ENCODE results near the gene MTF1. TPM values are rescaled to one million over a fixed set of nuclear protein-coding genes. Genes with fewer than 3 reads are reported as not detected.

The MTF1 gene
- total RNA-seq, 1 donor from 2014 or later: 5.9 TPM

- no peak overlapping the region for H3K9ac ChIP-seq
- peaks cover 13% of the 10 kb centered on the region for H4K20me1 ChIP-seq (ENCODE audit: low read depth)
- no peaks in the 10 kb centered on the region for H3K9me3 ChIP-seq (ENCODE audit: low read depth)
- no peaks in the 10 kb centered on the region for H3K4me1 Mint-ChIP-seq
- H3K9me3 Mint-ChIP-seq: no peaks in the 10 kb centered on the region
- H3F3A ChIP-seq (ENCODE audit: low read depth): peaks cover 3% of the 10 kb centered on the region
- peak; percentile 52 for DNase-seq (ENCODE audit: low spot score)
- H3K4me2 ChIP-seq: no peak overlapping the region
- no peaks in the 10 kb centered on the region for H3K4me1 ChIP-seq
- no peak overlapping the region for H3K27ac Mint-ChIP-seq
- peaks cover 30% of the 10 kb centered on the region for H3K36me3 Mint-ChIP-seq
- no peak for TF ChIP-seq EZH2 (IDR thresholded peaks at IDR 0.05)
- TF ChIP-seq CTCF (IDR thresholded peaks at IDR 0.05): peak; percentile 24
- H3K27me3 Mint-ChIP-seq (ENCODE audit: insufficient read depth, low read depth): peaks cover 9% of the 10 kb centered on the region
- H3K27me3 ChIP-seq: no peaks in the 10 kb centered on the region
- no peak overlapping the region for H3K4me3 ChIP-seq
- H3K36me3 ChIP-seq: no peaks in the 10 kb centered on the region
- no peak overlapping the region for H2AFZ ChIP-seq (replicated peaks)
- H3K27ac ChIP-seq: peak overlapping the region; percentile 29
- H3K79me2 ChIP-seq (ENCODE audit: low read depth): no peaks in the 10 kb centered on the region
- H3K4me3 Mint-ChIP-seq: no peak overlapping the region
Measured at GRCh38 chr1:37817481-37817880, 41.9 kb downstream of the MTF1 start.

GRCh38 chr1:37814252-37814651 is 45.1 kb downstream of the MTF1 start:
- Histone ChIP-seq H3K9ac (no peak overlapping the region), H3K79me2 (ENCODE audit: low read depth) (peaks cover 17% of the 10 kb centered on the region), H3K9me3 (ENCODE audit: low read depth) (no peaks in the 10 kb centered on the region), H2AFZ (replicated peaks) (no peak overlapping the region), H3K4me1 (peaks cover 5% of the 10 kb centered on the region), H3K36me3 (peaks cover 3% of the 10 kb centered on the region), H3K4me3 (no peak overlapping the region), H3K27me3 (no peaks in the 10 kb centered on the region), H4K20me1 (ENCODE audit: low read depth) (peaks cover 33% of the 10 kb centered on the region), H3K27ac (no peak overlapping the region), H3F3A (ENCODE audit: low read depth) (peaks cover 13% of the 10 kb centered on the region), H3K4me2 (no peak overlapping the region)
- no peak overlapping the region for H3K27ac Mint-ChIP-seq
- peaks cover 17% of the 10 kb centered on the region for H3K36me3 Mint-ChIP-seq
- H3K9me3 Mint-ChIP-seq: no peaks in the 10 kb centered on the region
- TF ChIP-seq EZH2 (IDR thresholded peaks at IDR 0.05): no peak
- no peak for TF ChIP-seq EZH2phosphoT487 (IDR thresholded peaks at IDR 0.05)
- TF ChIP-seq CTCF (IDR thresholded peaks at IDR 0.05): no peak
- no peak for DNase-seq (ENCODE audit: low spot score)
- H3K27me3 Mint-ChIP-seq (ENCODE audit: insufficient read depth, low read depth): peaks cover 8% of the 10 kb centered on the region
- H3K4me3 Mint-ChIP-seq: no peak overlapping the region
- peaks cover 18% of the 10 kb centered on the region for H3K4me1 Mint-ChIP-seq

DNA sequence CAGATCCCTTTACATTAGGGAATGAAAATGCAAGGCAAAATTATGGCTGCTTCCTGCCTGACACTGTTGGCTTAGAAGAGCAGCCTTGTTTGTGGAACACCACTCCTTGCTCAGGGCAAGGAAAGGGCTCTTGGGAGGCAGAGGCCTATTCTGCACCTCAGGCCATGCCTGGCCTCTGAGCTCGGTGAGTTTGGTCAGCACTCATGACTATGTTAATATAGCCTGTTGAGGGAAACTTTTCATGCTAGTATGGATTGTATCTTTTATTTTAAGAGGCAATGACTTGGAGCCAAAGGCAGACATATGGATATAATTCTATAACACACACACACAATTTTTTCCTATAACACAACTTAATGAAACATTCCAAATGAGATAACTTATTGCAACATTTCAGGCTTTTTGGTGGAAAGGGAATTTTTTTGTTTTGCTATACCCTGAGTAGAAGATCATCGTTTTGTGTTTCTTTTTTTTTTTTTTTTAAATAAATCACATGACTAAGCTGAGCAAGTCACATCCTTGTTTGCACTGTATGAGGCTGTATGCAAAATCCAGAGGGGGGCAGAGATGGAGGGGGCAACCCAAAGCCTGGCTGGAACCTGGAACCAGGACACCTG is 45.8 kb downstream of the MTF1 start:
- no peak overlapping the region for H3K4me3 ChIP-seq
- peaks cover 3% of the 10 kb centered on the region for H3K36me3 ChIP-seq
- peaks cover 17% of the 10 kb centered on the region for H3K36me3 Mint-ChIP-seq
- no peak overlapping the region for H3K9ac ChIP-seq
- no peaks in the 10 kb centered on the region for H3K9me3 ChIP-seq (ENCODE audit: low read depth)
- peaks cover 19% of the 10 kb centered on the region for H3F3A ChIP-seq (ENCODE audit: low read depth)
- no peak for DNase-seq (ENCODE audit: low spot score)
- H3K27ac ChIP-seq: no peak overlapping the region
- H4K20me1 ChIP-seq (ENCODE audit: low read depth): peaks cover 38% of the 10 kb centered on the region
- H3K4me1 ChIP-seq: peaks cover 9% of the 10 kb centered on the region
- no peaks in the 10 kb centered on the region for H3K9me3 Mint-ChIP-seq
- no peak overlapping the region for H2AFZ ChIP-seq (replicated peaks)
- H3K79me2 ChIP-seq (ENCODE audit: low read depth): peaks cover 18% of the 10 kb centered on the region
- H3K4me1 Mint-ChIP-seq: peaks cover 21% of the 10 kb centered on the region
- no peak overlapping the region for H3K27ac Mint-ChIP-seq
- no peak for TF ChIP-seq EZH2phosphoT487 (IDR thresholded peaks at IDR 0.05)
- no peak for TF ChIP-seq EZH2 (IDR thresholded peaks at IDR 0.05)
- no peak for TF ChIP-seq CTCF (IDR thresholded peaks at IDR 0.05)
- peaks cover 8% of the 10 kb centered on the region for H3K27me3 Mint-ChIP-seq (ENCODE audit: insufficient read depth, low read depth)
- H3K4me2 ChIP-seq: no peak overlapping the region
- no peak overlapping the region for H3K4me3 Mint-ChIP-seq
- H3K27me3 ChIP-seq: no peaks in the 10 kb centered on the region

Data from neural progenitor cell (in vitro differentiated cells).